Mucosa of rectum (tissue), 2 donors: Measurements from ENCODE around the gene SPAG5.

ENCODE experiments used
- H3K27ac ChIP-seq, 2 donors: one replicate each; pipeline ENCODE4 v1.7.0; 2013; ENCODE audit warnings: inconsistent platforms in 2 of 2, low read depth in 2 of 2, low read length in 2 of 2
- H3K27me3 ChIP-seq, 2 donors: one replicate each; pipeline ENCODE4 v1.7.0; 2013; ENCODE audit warnings: low read length in 2 of 2; ENCODE audit not compliant: control insufficient read depth in 2 of 2, insufficient read depth in 2 of 2
- H3K36me3 ChIP-seq, 2 donors: one replicate each; pipeline ENCODE4 v1.7.0; 2013; ENCODE audit warnings: low read length in 2 of 2; ENCODE audit not compliant: control insufficient read depth in 2 of 2, insufficient read depth in 2 of 2
- H3K4me1 ChIP-seq, 2 donors: one replicate each; pipeline ENCODE4 v1.7.0; 2013; ENCODE audit warnings: low read length in 2 of 2, mild to moderate bottlenecking in 1 of 2; ENCODE audit not compliant: control insufficient read depth in 2 of 2, insufficient read depth in 2 of 2
- H3K4me3 ChIP-seq, 2 donors: one replicate each; pipeline ENCODE4 v1.7.0; 2013; ENCODE audit warnings: low read length in 2 of 2
- H3K9ac ChIP-seq, 2 donors: one replicate each; pipeline ENCODE4 v1.7.0; 2013; ENCODE audit warnings: low read length in 2 of 2, low read depth in 1 of 2, mild to moderate bottlenecking in 1 of 2
- H3K9me3 ChIP-seq, 2 donors: one replicate each; pipeline ENCODE4 v1.7.0; 2013; ENCODE audit warnings: low read length in 2 of 2; ENCODE audit not compliant: control insufficient read depth in 2 of 2
- donor health status: healthy.
- donor health status: Normal muscosa, but diverticular disease.

Gene SPAG5

GRCh38 chr17:28545787-28546415 is 52.9 kb downstream of the SPAG5 start:
- Histone ChIP-seq H3K4me1 (peaks cover 9 to 14% of the 10 kb centered on the region in 2 donors), H3K27me3 (no peaks in the 10 kb centered on the region), H3K9me3 (no peaks in the 10 kb centered on the region), H3K4me3 (no peak overlapping the region), H3K36me3 (peaks cover 0 to 8% of the 10 kb centered on the region in 2 donors), H3K9ac (no peak overlapping the region), H3K27ac (no peak overlapping the region)

GRCh38 chr17:28545141-28545503 is 53.7 kb downstream of the SPAG5 start:
- Histone ChIP-seq H3K4me3 (no peak overlapping the region), H3K4me1 (peaks cover 9 to 11% of the 10 kb centered on the region in 2 donors), H3K9me3 (no peaks in the 10 kb centered on the region), H3K36me3 (peaks cover 0 to 8% of the 10 kb centered on the region in 2 donors), H3K9ac (no peak overlapping the region), H3K27me3 (no peaks in the 10 kb centered on the region), H3K27ac (no peak overlapping the region)

GRCh38 chr17:28544402-28545140 is 54.3 kb downstream of the SPAG5 start:
- Histone ChIP-seq H3K9me3 (no peaks in the 10 kb centered on the region), H3K9ac (no peak overlapping the region), H3K27me3 (no peaks in the 10 kb centered on the region), H3K4me3 (no peak overlapping the region), H3K4me1 (peaks cover 4 to 8% of the 10 kb centered on the region in 2 donors), H3K27ac (no peak overlapping the region), H3K36me3 (peaks cover 0 to 8% of the 10 kb centered on the region in 2 donors)

GRCh38 chr17:28541439-28541838 is 57.4 kb downstream of the SPAG5 start:
- no peaks in the 10 kb centered on the region for H3K9me3 ChIP-seq
- no peak overlapping the region for H3K9ac ChIP-seq
- peaks cover 0 to 10% of the 10 kb centered on the region in 2 donors for H3K4me1 ChIP-seq
- peaks cover 0 to 3% of the 10 kb centered on the region in 2 donors for H3K27me3 ChIP-seq
- no peak overlapping the region for H3K4me3 ChIP-seq
- no peaks in the 10 kb centered on the region for H3K36me3 ChIP-seq
- H3K27ac ChIP-seq: no peak overlapping the region

- H3K9ac ChIP-seq: no peak overlapping the region
- H3K9me3 ChIP-seq: no peaks in the 10 kb centered on the region
These were observed 58.6 kb downstream of the SPAG5 start for GRCh38 chr17:28540231-28540630.

GRCh38 chr17:28538296-28538895 is 60.4 kb downstream of the SPAG5 start:
- Histone ChIP-seq H3K4me3 (no peak overlapping the region), H3K9me3 (no peaks in the 10 kb centered on the region), H3K4me1 (peaks cover 0 to 27% of the 10 kb centered on the region in 2 donors), H3K27me3 (peaks cover 0 to 3% of the 10 kb centered on the region in 2 donors), H3K27ac (no peak overlapping the region), H3K9ac (no peak overlapping the region), H3K36me3 (no peaks in the 10 kb centered on the region)

More at GRCh38 chr17:28540231-28540630, 58.6 kb downstream of the SPAG5 start:
- Histone ChIP-seq H3K27ac (no peak overlapping the region), H3K4me1 (peaks cover 0 to 19% of the 10 kb centered on the region in 2 donors), H3K27me3 (peaks cover 0 to 3% of the 10 kb centered on the region in 2 donors), H3K4me3 (no peak overlapping the region), H3K36me3 (no peaks in the 10 kb centered on the region)

GRCh38 chr17:28537219-28537610 is 61.6 kb downstream of the SPAG5 start:
- Histone ChIP-seq H3K27ac (no peak overlapping the region), H3K36me3 (no peaks in the 10 kb centered on the region), H3K4me1 (peaks cover 8 to 39% of the 10 kb centered on the region in 2 donors), H3K4me3 (no peak overlapping the region), H3K9ac (no peak overlapping the region), H3K27me3 (peaks cover 0 to 3% of the 10 kb centered on the region in 2 donors), H3K9me3 (no peaks in the 10 kb centered on the region)

GRCh38 chr17:28536532-28537218 is 62.1 kb downstream of the SPAG5 start:
- H3K4me3 ChIP-seq: no peak overlapping the region
- H3K9me3 ChIP-seq: no peaks in the 10 kb centered on the region
- peaks cover 9 to 41% of the 10 kb centered on the region in 2 donors for H3K4me1 ChIP-seq
- peak overlapping the region in 1 of 2 donors; percentile 6 for H3K27ac ChIP-seq
- H3K27me3 ChIP-seq: peaks cover 0 to 3% of the 10 kb centered on the region in 2 donors
- H3K36me3 ChIP-seq: no peaks in the 10 kb centered on the region
- no peak overlapping the region for H3K9ac ChIP-seq

- Histone ChIP-seq H3K36me3 (no peaks in the 10 kb centered on the region), H3K9me3 (no peaks in the 10 kb centered on the region), H3K4me3 (no peak overlapping the region), H3K27me3 (peaks cover 0 to 3% of the 10 kb centered on the region in 2 donors), H3K9ac (no peak overlapping the region), H3K27ac (no peak overlapping the region), H3K4me1 (peaks cover 9 to 41% of the 10 kb centered on the region in 2 donors)
These were observed 64.0 kb downstream of the SPAG5 start for GRCh38 chr17:28534740-28535375.
